ENCODE measurements around the gene VDR. TPM values are rescaled to one million over a fixed set of nuclear protein-coding genes. Genes with fewer than 3 reads are reported as not detected.
A peak's percentile ranks its signal among the peaks of the same experiment; 100 is the strongest.

The VDR gene
- total RNA-seq, 4 donors from 2014 or later = 36.7 to 47.9 (median 41.2) TPM

DNA sequence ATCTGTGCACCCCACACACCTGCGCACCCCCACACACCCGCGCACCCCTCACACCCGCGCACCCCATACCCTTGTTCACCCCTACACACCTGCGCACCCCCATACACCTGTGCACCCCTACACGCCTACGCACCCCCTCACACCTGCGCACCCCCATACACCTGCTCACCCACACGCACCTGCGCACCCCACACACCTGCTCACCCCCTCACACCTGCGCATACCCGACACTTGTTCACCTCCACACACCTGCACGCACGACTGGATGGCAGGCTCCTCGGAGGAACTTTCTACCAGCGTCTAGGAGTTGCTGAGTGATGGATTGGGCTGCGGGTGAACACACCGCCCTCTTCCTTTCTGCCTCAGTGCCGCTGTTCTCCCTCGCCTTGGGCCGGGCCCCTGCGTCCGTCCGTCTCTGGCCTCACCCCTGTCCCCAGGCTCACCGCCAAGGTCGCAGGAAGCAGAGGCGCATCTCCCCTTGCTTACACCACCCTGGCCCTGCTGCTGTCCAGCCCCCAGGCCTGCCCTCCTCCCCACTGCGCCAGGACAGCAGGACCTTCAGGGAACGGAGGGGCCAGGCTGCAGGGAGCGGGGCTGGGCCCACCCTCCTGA, 37.9 kb upstream of the VDR start:
- Histone ChIP-seq H3K36me3 (no peaks in the 10 kb centered on the region), H3K9me3 (no peaks in the 10 kb centered on the region), H3K4me1 (peaks cover 32% of the 10 kb centered on the region), H3K4me3 (no peak overlapping the region), H3K27me3 (peaks cover 8% of the 10 kb centered on the region), H3K27ac (no peak overlapping the region)
- WGBS = 78% methylated on average over 27 of the region's 31 CpGs
- TF ChIP-seq, protein P1, sequence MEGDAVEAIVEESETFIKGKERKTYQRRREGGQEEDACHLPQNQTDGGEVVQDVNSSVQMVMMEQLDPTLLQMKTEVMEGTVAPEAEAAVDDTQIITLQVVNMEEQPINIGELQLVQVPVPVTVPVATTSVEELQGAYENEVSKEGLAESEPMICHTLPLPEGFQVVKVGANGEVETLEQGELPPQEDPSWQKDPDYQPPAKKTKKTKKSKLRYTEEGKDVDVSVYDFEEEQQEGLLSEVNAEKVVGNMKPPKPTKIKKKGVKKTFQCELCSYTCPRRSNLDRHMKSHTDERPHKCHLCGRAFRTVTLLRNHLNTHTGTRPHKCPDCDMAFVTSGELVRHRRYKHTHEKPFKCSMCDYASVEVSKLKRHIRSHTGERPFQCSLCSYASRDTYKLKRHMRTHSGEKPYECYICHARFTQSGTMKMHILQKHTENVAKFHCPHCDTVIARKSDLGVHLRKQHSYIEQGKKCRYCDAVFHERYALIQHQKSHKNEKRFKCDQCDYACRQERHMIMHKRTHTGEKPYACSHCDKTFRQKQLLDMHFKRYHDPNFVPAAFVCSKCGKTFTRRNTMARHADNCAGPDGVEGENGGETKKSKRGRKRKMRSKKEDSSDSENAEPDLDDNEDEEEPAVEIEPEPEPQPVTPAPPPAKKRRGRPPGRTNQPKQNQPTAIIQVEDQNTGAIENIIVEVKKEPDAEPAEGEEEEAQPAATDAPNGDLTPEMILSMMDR (IDR thresholded peaks at IDR 0.05) = no peak
- TF ChIP-seq EP300 (IDR thresholded peaks at IDR 0.05) = no peak
- no peak for TF ChIP-seq POLR2A (IDR thresholded peaks at IDR 0.05)
- no peak for DNase-seq (ENCODE audit: low spot score in 2 of 2)

DNA sequence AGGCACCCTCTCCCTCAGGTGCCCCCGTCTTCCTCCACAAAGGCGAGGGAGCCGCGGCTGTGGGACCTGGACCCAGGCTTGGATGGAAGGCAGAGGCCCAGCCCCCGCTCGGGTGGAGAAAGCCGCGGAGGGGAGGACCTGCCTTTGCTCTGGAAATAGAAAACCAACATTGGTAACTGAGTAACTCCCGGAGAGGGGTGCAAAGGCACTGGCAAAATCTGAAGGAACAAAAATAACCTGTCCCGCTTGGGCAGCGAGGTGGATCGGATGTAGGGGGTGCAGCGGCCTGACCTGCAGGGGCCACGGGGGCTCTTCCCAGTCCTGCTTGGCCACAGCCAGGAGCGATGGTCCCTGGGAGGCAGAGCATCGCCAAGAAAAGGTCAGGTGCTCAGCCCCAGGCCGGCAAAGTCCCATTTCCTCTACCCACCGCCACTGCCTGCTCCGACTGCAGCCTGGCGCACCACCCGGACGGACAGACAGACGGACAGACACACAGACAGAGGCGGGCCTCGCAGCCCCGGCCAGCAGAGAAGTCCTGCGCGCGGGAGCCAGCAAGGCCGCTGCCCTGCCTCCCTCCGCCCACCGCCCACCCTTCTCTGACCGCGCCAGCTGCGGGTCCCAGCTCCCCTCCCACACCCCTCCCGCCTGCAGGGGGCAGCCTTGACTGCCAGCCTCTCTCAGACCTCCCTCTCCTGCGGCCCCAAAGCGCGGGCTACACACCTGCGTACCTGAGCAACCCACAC, 37.2 kb upstream of the VDR start:
- H3K27ac ChIP-seq = no peak overlapping the region
- H3K36me3 ChIP-seq = no peaks in the 10 kb centered on the region
- no peaks in the 10 kb centered on the region for H3K9me3 ChIP-seq
- peaks cover 27% of the 10 kb centered on the region for H3K4me1 ChIP-seq
- peaks cover 8% of the 10 kb centered on the region for H3K27me3 ChIP-seq
- WGBS = 59% methylated on average over 35 of the region's 40 CpGs
- no peak overlapping the region for H3K4me3 ChIP-seq
- TF ChIP-seq POLR2A (IDR thresholded peaks at IDR 0.05) = no peak
- TF ChIP-seq, protein P1 (IDR thresholded peaks at IDR 0.05) = peak in 1 of 2 donors; percentile 8
- DNase-seq (ENCODE audit: low spot score in 2 of 2) = no peak

DNA sequence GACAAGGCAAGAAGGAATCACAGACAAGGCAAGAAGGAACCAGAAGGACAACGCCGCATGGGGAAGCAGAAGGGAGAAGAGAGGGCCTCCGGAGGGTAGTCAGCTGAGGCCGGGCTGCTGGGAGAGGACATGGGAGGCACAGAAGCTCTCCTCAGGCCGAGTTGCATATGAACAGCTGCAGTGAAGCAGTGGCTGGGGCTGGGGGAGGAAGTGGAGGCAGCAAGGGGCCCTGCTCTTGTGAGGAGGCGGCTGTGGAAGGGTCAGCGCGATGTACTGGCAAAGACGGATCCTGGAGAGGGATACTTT, 36.6 kb upstream of the VDR start:
- no peaks in the 10 kb centered on the region for H3K36me3 ChIP-seq
- 89% methylated on average over 9 of the region's 9 CpGs for WGBS
- H3K9me3 ChIP-seq = no peaks in the 10 kb centered on the region
- H3K4me3 ChIP-seq = no peak overlapping the region
- peaks cover 21% of the 10 kb centered on the region for H3K4me1 ChIP-seq
- no peak for DNase-seq (ENCODE audit: low spot score in 2 of 2)
- TF ChIP-seq, protein P1 (IDR thresholded peaks at IDR 0.05) = no peak
- TF ChIP-seq POLR2AphosphoS5 (IDR thresholded peaks at IDR 0.05) (no peak), EP300 (IDR thresholded peaks at IDR 0.05) (no peak), POLR2A (IDR thresholded peaks at IDR 0.05) (no peak)
- H3K27me3 ChIP-seq = peaks cover 8% of the 10 kb centered on the region
- no peak overlapping the region for H3K27ac ChIP-seq

DNA sequence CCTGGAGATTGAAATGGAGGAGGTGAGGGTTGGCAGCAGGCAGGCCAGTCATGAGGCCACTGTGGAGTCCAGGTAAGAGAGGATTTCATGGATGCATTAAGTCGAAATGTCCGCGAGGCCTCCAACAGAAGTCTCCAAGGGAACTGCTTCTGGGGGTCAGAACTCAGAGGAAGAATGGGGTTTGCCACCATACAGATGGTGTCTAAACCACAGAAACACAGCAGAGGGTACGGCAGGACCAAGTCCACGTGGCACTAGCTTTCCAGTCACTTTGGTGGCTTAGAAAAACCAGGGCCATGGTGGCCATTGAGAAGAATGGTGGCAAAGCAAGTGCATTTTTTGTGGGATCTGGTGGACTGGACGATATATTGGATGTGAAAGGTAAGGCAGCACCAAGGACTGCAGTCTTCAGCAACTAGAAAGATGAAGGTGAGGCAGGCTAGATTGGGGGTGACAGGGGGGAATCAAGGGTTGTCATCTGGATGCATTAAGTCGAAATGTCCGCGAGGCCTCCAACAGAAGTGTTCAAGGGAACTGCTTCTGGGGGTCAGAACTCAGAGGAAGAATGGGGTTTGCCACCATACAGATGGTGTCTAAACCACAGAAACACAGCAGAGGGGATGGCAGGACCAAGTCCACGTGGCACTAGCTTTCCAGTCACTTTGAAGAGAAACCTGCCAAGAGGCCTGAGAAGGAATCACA, 36.1 kb upstream of the VDR start:
- H3K36me3 ChIP-seq = no peaks in the 10 kb centered on the region
- DNase-seq (ENCODE audit: low spot score in 2 of 2) = no peak
- H3K27me3 ChIP-seq = peaks cover 8% of the 10 kb centered on the region
- no peak overlapping the region for H3K27ac ChIP-seq
- WGBS = 91% methylated on average over 10 of the region's 10 CpGs
- no peaks in the 10 kb centered on the region for H3K9me3 ChIP-seq
- TF ChIP-seq POLR2A (IDR thresholded peaks at IDR 0.05) = no peak
- TF ChIP-seq, protein P1 (IDR thresholded peaks at IDR 0.05) = no peak
- no peak for TF ChIP-seq POLR2AphosphoS5 (IDR thresholded peaks at IDR 0.05)
- no peak for TF ChIP-seq EP300 (IDR thresholded peaks at IDR 0.05)
- H3K4me1 ChIP-seq = peaks cover 16% of the 10 kb centered on the region
- H3K4me3 ChIP-seq = no peak overlapping the region

DNA sequence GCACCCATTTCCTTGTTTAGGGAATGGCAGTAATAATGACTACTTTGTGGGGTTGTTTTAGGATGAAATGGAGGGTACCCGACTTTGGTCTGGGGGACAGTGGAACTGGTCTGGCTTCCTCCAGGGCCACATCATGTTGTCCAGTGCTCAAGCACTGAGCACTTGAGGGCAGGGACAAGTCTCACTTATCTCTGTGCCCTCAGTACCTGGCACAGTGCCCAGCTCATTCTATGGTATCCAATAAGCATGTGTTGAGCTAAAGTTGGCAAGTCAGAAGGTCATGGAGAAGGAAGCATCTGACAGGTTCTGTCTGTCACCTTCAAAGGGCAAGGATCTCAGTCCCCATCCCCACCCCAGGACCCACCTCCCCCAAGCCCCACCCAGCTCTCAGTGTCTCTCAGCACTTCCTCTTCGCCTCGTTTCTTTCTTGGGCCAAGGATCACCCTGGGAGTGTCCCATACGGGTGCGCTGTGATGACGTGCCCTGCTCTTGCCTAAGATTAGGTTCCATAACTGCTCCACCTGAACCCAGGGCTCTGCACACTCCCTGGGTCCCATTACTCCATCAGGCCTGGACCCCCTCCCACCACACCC, 34.3 kb upstream of the VDR start:
- no peaks in the 10 kb centered on the region for H3K36me3 ChIP-seq
- no peaks in the 10 kb centered on the region for H3K9me3 ChIP-seq
- H3K27ac ChIP-seq = no peak overlapping the region
- H3K4me3 ChIP-seq = no peak overlapping the region
- 81% methylated on average over 6 of the region's 6 CpGs for WGBS
- TF ChIP-seq EP300 (IDR thresholded peaks at IDR 0.05) = no peak
- TF ChIP-seq, protein P1 (IDR thresholded peaks at IDR 0.05) = no peak
- TF ChIP-seq POLR2A (IDR thresholded peaks at IDR 0.05) = no peak
- no peak for TF ChIP-seq POLR2AphosphoS5 (IDR thresholded peaks at IDR 0.05)
- no peak for DNase-seq (ENCODE audit: low spot score in 2 of 2)
- H3K4me1 ChIP-seq = peaks cover 11% of the 10 kb centered on the region
- H3K27me3 ChIP-seq = peaks cover 8% of the 10 kb centered on the region

Measured in suprapubic skin (tissue), 4 donors.